HepG2 (cell line): ENCODE results near the gene ZBTB9. TPM values are rescaled to one million over a fixed set of nuclear protein-coding genes. Genes with fewer than 3 reads are reported as not detected.
A peak's percentile ranks its signal among the peaks of the same experiment; 100 is the strongest.

Experiments used
- ARNTL ChIP-seq: sonication (generic); formaldehyde crosslinking; IDR thresholded peaks from 2 replicates; pipeline ENCODE4 v1.4.0; 2020; ENCODE audit warnings: mild to moderate bottlenecking, missing genetic modification reagents
- CREBL2 ChIP-seq: sonication (generic); formaldehyde crosslinking; IDR thresholded peaks from 2 replicates; pipeline ENCODE4 v1.8.1; 2023; ENCODE audit warnings: missing genetic modification reagents, mild to moderate bottlenecking, borderline replicate concordance
- EP300 ChIP-seq, 3 experiments: sonication (generic) in 1 of 3; formaldehyde crosslinking in 1 of 3; IDR thresholded peaks; 2 replicates each; pipeline versions ENCODE4 v1.5.1 to v1.6.1; 2011 to 2020; ENCODE audit warnings: low read depth in 2 of 3, low read length in 2 of 3, borderline replicate concordance in 1 of 3, improper control_type of control experiment in 1 of 3, mild to moderate bottlenecking in 1 of 3, missing genetic modification reagents in 1 of 3, moderate library complexity in 1 of 3
- GMEB1 ChIP-seq: sonication (generic); formaldehyde crosslinking; IDR thresholded peaks from 2 replicates; pipeline ENCODE4 v1.5.1; 2020; ENCODE audit warnings: missing genetic modification reagents, mild to moderate bottlenecking, borderline replicate concordance
- HMGXB4 ChIP-seq, 2 experiments: sonication (generic) in 1 of 2; formaldehyde crosslinking in 1 of 2; IDR thresholded peaks; 2 replicates each; pipeline versions ENCODE4 v1.4.0 to v1.6.1; 2018 to 2020; ENCODE audit warnings: missing genetic modification reagents in 2 of 2, borderline replicate concordance in 1 of 2, low read depth in 1 of 2, mild to moderate bottlenecking in 1 of 2, missing biosample characterization in 1 of 2
- HNF4G ChIP-seq, 2 experiments: sonication (generic) in 1 of 2; formaldehyde crosslinking in 1 of 2; IDR thresholded peaks; 2 replicates each; pipeline versions ENCODE4 v1.4.0 to v1.6.1; 2011 to 2020; ENCODE audit warnings: borderline replicate concordance in 2 of 2, low read depth in 2 of 2, mild to moderate bottlenecking in 2 of 2, low read length in 1 of 2, missing genetic modification reagents in 1 of 2, moderate library complexity in 1 of 2
- HOXD1 ChIP-seq: sonication (generic); formaldehyde crosslinking; IDR thresholded peaks from 2 replicates; pipeline ENCODE4 v1.5.0; 2020; ENCODE audit warnings: missing genetic modification reagents
- PHF21A ChIP-seq: sonication (generic); formaldehyde crosslinking; IDR thresholded peaks from 2 replicates; pipeline ENCODE4 v1.5.0; 2020; ENCODE audit warnings: mild to moderate bottlenecking, missing genetic modification reagents
- RORA ChIP-seq: sonication (generic); formaldehyde crosslinking; IDR thresholded peaks from 2 replicates; pipeline ENCODE4 v1.5.0; 2020; ENCODE audit warnings: mild to moderate bottlenecking, missing genetic modification reagents, moderate library complexity
- SMYD3 ChIP-seq: sonication (generic); formaldehyde crosslinking; IDR thresholded peaks from 2 replicates; pipeline ENCODE4 v1.8.1; 2023; ENCODE audit warnings: mild to moderate bottlenecking, missing genetic modification reagents
- TCF12 ChIP-seq, 2 experiments: fragments of 450-650 bp in 1 of 2; sonication (generic) in 1 of 2; formaldehyde crosslinking in 1 of 2; IDR thresholded peaks; 2 replicates each; pipeline versions ENCODE4 v1.6.1 to v1.8.0; 2017 to 2022; ENCODE audit warnings: antibody characterized with exemption in 1 of 2, mild to moderate bottlenecking in 1 of 2, missing genetic modification reagents in 1 of 2, moderate library complexity in 1 of 2
- ZNF20 ChIP-seq: sonication (generic); formaldehyde crosslinking; IDR thresholded peaks from 2 replicates; pipeline ENCODE4 v1.4.0; 2020; ENCODE audit warnings: mild to moderate bottlenecking, moderate library complexity, missing genetic modification reagents
- ZNF263 ChIP-seq: sonication (generic); formaldehyde crosslinking; IDR thresholded peaks from 2 replicates; pipeline ENCODE4 v1.4.0; 2020; ENCODE audit warnings: missing genetic modification reagents
- ZNF605 ChIP-seq: sonication (generic); formaldehyde crosslinking; IDR thresholded peaks from 2 replicates; pipeline ENCODE4 v1.8.0; 2022; ENCODE audit warnings: mild to moderate bottlenecking, missing genetic modification reagents
- ZNF660 ChIP-seq: sonication (generic); formaldehyde crosslinking; IDR thresholded peaks from 2 replicates; pipeline ENCODE4 v1.5.1; 2020; ENCODE audit warnings: mild to moderate bottlenecking, low read depth, missing genetic modification reagents, borderline replicate concordance
- polyA plus RNA-seq, 8 experiments: library from polyadenylated mRNA; depleted of rRNA in 3 of 8; stranded (reverse) in 7 of 8; unstranded in 1 of 8; fragments of >200 nt; fragmentation: Illumina TruSeq in 4 of 8; extraction: Trizol in 4 of 8; gene quantifications; 2 replicates each; pipeline versions ENCODE4 v1.2.1 to v1.2.3, GENCODE V29; 2011 to 2016; ENCODE audit warnings: low read depth in 4 of 8, missing spikeins in 1 of 8, mixed read lengths in 1 of 8; ENCODE audit not compliant: insufficient read depth in 1 of 8
- total RNA-seq, 5 experiments: library from RNA; depleted of rRNA; stranded (reverse); fragments of >200 nt; fragmentation: Illumina TruSeq; extraction: Trizol; gene quantifications; 2 replicates each; pipeline ENCODE4 v1.2.3, GENCODE V29; 2016; ENCODE audit warnings: low read depth in 1 of 5
- TF ChIP-seq, protein P1 (sequence below): IDR thresholded peaks from 2 replicates; pipeline ENCODE4 v1.6.1; 2016; ENCODE audit warnings: low read depth, missing genetic modification reagents, missing compliant biosample characterization

Gene ZBTB9
- total and polyA plus RNA-seq, 2 of the 13 experiments (the other 11 are each of a cell fraction or from before 2014, with no cell fraction given) = 5.3 to 9.2 TPM

DNA sequence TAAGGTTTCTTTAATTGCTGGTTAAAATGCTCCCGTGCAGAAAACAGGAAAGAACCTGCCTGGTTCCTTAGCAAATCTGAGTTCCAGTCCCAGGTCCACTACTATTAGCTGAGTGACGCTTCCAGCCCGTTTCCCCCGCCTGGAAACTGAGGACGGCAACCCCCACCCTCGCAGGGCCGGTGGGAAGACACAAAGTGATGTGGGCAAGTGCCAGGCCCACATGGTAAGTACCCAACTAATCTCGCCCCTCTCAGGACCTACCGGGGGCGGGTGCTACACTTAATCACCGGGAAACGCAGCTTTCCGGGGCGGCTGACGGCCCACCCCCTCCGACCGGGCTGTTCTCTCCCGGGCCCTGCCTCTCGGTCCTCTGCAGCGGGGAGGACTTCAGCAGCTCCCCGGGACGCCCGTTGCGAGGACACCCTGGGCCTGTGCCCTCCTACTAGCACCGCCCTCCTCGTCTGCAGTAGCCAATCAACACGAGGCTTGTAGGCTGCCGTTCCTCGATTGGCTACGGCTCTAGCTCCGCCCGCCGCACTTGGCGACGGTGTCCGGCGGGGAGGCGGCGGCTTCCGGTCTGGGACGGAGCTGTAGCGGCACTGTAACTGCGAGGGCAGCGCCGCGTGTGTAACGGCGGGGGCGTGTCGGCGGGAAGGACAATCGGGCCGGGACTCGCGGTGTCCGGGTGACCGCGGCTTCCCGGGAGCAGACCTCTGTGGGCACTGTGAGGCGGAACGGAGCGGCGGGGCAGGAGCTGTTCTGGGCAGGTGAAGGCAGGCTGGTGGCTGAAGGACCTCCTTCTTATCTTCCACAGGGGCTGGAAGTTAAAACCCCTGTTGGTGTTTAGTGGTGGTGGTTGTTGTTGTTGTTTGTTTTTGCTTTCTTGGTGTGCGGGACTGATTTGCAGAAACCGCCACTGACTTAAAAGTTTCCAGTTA, at the start of gene ZBTB9 (continued):
- TF ChIP-seq EP300 (IDR thresholded peaks at IDR 0.05; ENCODE audit: low read depth in 2 of 2, low read length in 2 of 2) (no peak), EP300 (CRISPR knock-in tag; IDR thresholded peaks at IDR 0.05; ENCODE audit: borderline replicate concordance) (0 out of 2 replicates have a peak, but pooled peaks have one; percentile 14), PHF21A (peak; percentile 52; the same call in 1 of the 2 replicates), ZNF263 (CRISPR knock-in tag) (peak; percentile 99), SMYD3 (CRISPR knock-in tag) (0 out of 2 replicates have a peak, but pooled peaks have one; percentile 63), HNF4G (IDR thresholded peaks at IDR 0.05; ENCODE audit: borderline replicate concordance, low read depth, low read length) (no peak), HNF4G (CRISPR knock-in tag; IDR thresholded peaks at IDR 0.05; ENCODE audit: borderline replicate concordance, low read depth) (peak; percentile 41; the same call in 1 of the 2 replicates), TCF12 (IDR thresholded peaks at IDR 0.05) (no peak), TCF12 (CRISPR knock-in tag; IDR thresholded peaks at IDR 0.05) (no peak), HOXD1 (CRISPR knock-in tag) (peak; percentile 27; the same call in 1 of the 2 replicates), ARNTL (CRISPR knock-in tag) (peak; percentile 73), ZNF20 (CRISPR knock-in tag) (no peak), ZNF605 (CRISPR knock-in tag) (peak; percentile 98), HMGXB4 (CRISPR knock-in tag; IDR thresholded peaks at IDR 0.05; ENCODE audit: borderline replicate concordance in 1 of 2, low read depth in 1 of 2) (peak; percentile 91 to 92), ZNF660 (no peak), CREBL2 (CRISPR knock-in tag) (no peak; the same call in 1 of the 2 replicates), GMEB1 (CRISPR knock-in tag) (peak; percentile 95), RORA (no peak)
- TF ChIP-seq, protein P1, sequence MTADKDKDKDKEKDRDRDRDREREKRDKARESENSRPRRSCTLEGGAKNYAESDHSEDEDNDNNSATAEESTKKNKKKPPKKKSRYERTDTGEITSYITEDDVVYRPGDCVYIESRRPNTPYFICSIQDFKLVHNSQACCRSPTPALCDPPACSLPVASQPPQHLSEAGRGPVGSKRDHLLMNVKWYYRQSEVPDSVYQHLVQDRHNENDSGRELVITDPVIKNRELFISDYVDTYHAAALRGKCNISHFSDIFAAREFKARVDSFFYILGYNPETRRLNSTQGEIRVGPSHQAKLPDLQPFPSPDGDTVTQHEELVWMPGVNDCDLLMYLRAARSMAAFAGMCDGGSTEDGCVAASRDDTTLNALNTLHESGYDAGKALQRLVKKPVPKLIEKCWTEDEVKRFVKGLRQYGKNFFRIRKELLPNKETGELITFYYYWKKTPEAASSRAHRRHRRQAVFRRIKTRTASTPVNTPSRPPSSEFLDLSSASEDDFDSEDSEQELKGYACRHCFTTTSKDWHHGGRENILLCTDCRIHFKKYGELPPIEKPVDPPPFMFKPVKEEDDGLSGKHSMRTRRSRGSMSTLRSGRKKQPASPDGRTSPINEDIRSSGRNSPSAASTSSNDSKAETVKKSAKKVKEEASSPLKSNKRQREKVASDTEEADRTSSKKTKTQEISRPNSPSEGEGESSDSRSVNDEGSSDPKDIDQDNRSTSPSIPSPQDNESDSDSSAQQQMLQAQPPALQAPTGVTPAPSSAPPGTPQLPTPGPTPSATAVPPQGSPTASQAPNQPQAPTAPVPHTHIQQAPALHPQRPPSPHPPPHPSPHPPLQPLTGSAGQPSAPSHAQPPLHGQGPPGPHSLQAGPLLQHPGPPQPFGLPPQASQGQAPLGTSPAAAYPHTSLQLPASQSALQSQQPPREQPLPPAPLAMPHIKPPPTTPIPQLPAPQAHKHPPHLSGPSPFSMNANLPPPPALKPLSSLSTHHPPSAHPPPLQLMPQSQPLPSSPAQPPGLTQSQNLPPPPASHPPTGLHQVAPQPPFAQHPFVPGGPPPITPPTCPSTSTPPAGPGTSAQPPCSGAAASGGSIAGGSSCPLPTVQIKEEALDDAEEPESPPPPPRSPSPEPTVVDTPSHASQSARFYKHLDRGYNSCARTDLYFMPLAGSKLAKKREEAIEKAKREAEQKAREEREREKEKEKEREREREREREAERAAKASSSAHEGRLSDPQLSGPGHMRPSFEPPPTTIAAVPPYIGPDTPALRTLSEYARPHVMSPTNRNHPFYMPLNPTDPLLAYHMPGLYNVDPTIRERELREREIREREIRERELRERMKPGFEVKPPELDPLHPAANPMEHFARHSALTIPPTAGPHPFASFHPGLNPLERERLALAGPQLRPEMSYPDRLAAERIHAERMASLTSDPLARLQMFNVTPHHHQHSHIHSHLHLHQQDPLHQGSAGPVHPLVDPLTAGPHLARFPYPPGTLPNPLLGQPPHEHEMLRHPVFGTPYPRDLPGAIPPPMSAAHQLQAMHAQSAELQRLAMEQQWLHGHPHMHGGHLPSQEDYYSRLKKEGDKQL (CRISPR knock-in tag) = 0 out of 2 replicates have a peak, but pooled peaks have one; percentile 8
